Suprapubic skin (tissue), 4 donors: ENCODE data around the gene HACD2. TPM values are rescaled to one million over a fixed set of nuclear protein-coding genes. Genes with fewer than 3 reads are reported as not detected.

ENCODE experiments used
- DNase-seq, 2 donors: peaks; one replicate each; pipeline ENCODE4 v3.0.0-alpha.2; 2019; ENCODE audit warnings: low spot score in 2 of 2
- H3K27ac ChIP-seq: fragments of 200-600 bp; sonication (generic); one replicate; pipeline ENCODE4 v1.5.1; 2019
- H3K27me3 ChIP-seq: fragments of 200-600 bp; sonication (generic); one replicate; pipeline ENCODE4 v1.5.1; 2019
- H3K36me3 ChIP-seq: fragments of 200-600 bp; sonication (generic); one replicate; pipeline ENCODE4 v1.5.1; 2019
- H3K4me1 ChIP-seq: fragments of 200-600 bp; sonication (generic); one replicate; pipeline ENCODE4 v1.5.1; 2019
- H3K4me3 ChIP-seq: fragments of 200-600 bp; sonication (generic); one replicate; pipeline ENCODE4 v1.5.1; 2019; ENCODE audit warnings: mild to moderate bottlenecking
- H3K9me3 ChIP-seq: fragments of 200-600 bp; sonication (generic); one replicate; pipeline ENCODE4 v1.5.1; 2019
- CTCF ChIP-seq, 2 donors: fragments of 200-600 bp in 1 of 2; fragments of 450-650 bp in 1 of 2; sonication (generic) in 1 of 2; IDR thresholded peaks; one replicate each; pipeline ENCODE4 v1.5.1; 2016 to 2019; ENCODE audit warnings: antibody characterized with exemption in 2 of 2, mild to moderate bottlenecking in 1 of 2, moderate library complexity in 1 of 2
- EP300 ChIP-seq: sonication (generic); formaldehyde crosslinking; IDR thresholded peaks from one replicate; pipeline ENCODE4 v1.6.1; 2017; ENCODE audit warnings: antibody characterized with exemption
- POLR2A ChIP-seq, 2 donors: fragments of 450-650 bp; IDR thresholded peaks; one replicate each; pipeline ENCODE4 v1.6.1; 2017; ENCODE audit warnings: antibody characterized with exemption in 2 of 2, mild to moderate bottlenecking in 2 of 2, moderate library complexity in 2 of 2
- POLR2AphosphoS5 ChIP-seq, 3 donors: sonication (generic); formaldehyde crosslinking; IDR thresholded peaks; one replicate each; pipeline ENCODE4 v1.6.1; 2017; ENCODE audit warnings: antibody characterized with exemption in 3 of 3
- WGBS: methylation state at CpG from one replicate; pipeline ENCODE4 v1.1.5; 2018; 5-methylcytosine and 5-hydroxymethylcytosine counted together
- total RNA-seq, 4 donors: library from RNA; depleted of rRNA; stranded (reverse); fragments of >200 nt; gene quantifications; one replicate each; pipeline ENCODE4 v1.1.0, GENCODE V29; 2016

Gene HACD2
- total RNA-seq, 4 donors from 2014 or later, result 38.5 to 76.3 (median 52.6) TPM

- TF ChIP-seq POLR2A (IDR thresholded peaks at IDR 0.05), result no peak
- no peak for TF ChIP-seq CTCF (IDR thresholded peaks at IDR 0.05)
- no peak for TF ChIP-seq EP300
- no peak for TF ChIP-seq POLR2AphosphoS5 (IDR thresholded peaks at IDR 0.05)
- Histone ChIP-seq H3K4me3 (no peak overlapping the region), H3K36me3 (peaks cover 12% of the 10 kb centered on the region), H3K4me1 (no peaks in the 10 kb centered on the region), H3K9me3 (no peaks in the 10 kb centered on the region), H3K27ac (no peak overlapping the region), H3K27me3 (no peaks in the 10 kb centered on the region)
- no peak for DNase-seq
- WGBS, result 68% methylated on average over 4 of the region's 4 CpGs
Observed at GRCh38 chr3:123546133-123546755, 38.6 kb downstream of the HACD2 start.

GRCh38 chr3:123543950-123544349 lies 40.9 kb downstream of the HACD2 start:
- TF ChIP-seq CTCF (IDR thresholded peaks at IDR 0.05) (no peak), POLR2AphosphoS5 (IDR thresholded peaks at IDR 0.05) (no peak), EP300 (no peak), POLR2A (IDR thresholded peaks at IDR 0.05) (no peak)
- no peak overlapping the region for H3K4me3 ChIP-seq
- WGBS, result 81% methylated on average over 6 of the region's 6 CpGs
- H3K27ac ChIP-seq, result no peak overlapping the region
- no peaks in the 10 kb centered on the region for H3K9me3 ChIP-seq
- DNase-seq, result no peak
- no peaks in the 10 kb centered on the region for H3K27me3 ChIP-seq
- no peaks in the 10 kb centered on the region for H3K4me1 ChIP-seq
- no peaks in the 10 kb centered on the region for H3K36me3 ChIP-seq

GRCh38 chr3:123540285-123540684 lies 44.6 kb downstream of the HACD2 start:
- H3K27ac ChIP-seq, result no peak overlapping the region
- no peaks in the 10 kb centered on the region for H3K4me1 ChIP-seq
- H3K36me3 ChIP-seq, result no peaks in the 10 kb centered on the region
- DNase-seq, result no peak
- H3K4me3 ChIP-seq, result no peak overlapping the region
- 62% methylated on average over 2 of the region's 2 CpGs for WGBS
- TF ChIP-seq POLR2AphosphoS5 (IDR thresholded peaks at IDR 0.05), result no peak
- no peak for TF ChIP-seq EP300
- TF ChIP-seq CTCF (IDR thresholded peaks at IDR 0.05), result no peak
- TF ChIP-seq POLR2A (IDR thresholded peaks at IDR 0.05), result no peak
- no peaks in the 10 kb centered on the region for H3K27me3 ChIP-seq
- no peaks in the 10 kb centered on the region for H3K9me3 ChIP-seq

DNA sequence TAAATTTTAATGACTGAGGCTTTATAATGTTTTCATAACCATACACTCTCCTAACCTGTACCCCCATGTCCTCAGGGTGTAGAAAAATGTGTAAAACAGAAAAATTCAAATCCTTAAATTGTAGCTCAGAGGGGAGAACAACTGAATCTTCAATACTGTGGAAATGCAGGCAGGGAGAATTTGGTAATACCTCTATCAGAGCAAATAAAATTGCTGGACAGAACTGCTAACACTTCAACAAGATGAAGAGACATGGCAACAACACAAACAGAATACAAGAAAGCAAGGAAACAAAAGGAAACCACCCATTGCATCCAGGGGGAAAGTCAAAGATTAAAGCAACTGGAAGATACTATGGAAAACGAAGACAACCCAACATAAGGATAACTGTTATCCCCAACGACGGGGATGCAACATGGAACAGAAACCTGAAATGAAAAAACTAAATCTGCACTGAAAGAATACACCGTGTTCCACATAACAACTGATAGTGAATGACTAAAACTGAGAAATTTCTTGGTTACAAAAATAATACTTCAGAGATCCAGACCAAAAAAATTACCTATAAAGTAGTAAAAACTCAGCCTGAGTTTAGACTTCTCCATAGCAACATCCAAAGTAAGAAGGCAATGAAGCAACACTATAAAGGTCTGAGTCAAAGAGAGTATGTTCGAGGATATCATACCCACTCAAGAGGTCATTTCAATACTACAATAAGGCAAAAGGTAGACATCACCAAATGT lies 48.5 kb downstream of the HACD2 start:
- TF ChIP-seq EP300, result no peak
- no peak for DNase-seq
- 90% methylated on average over 5 of the region's 5 CpGs for WGBS
- Histone ChIP-seq H3K27ac (no peak overlapping the region), H3K4me1 (no peaks in the 10 kb centered on the region), H3K4me3 (no peak overlapping the region), H3K27me3 (no peaks in the 10 kb centered on the region), H3K9me3 (no peaks in the 10 kb centered on the region), H3K36me3 (no peaks in the 10 kb centered on the region)

DNA sequence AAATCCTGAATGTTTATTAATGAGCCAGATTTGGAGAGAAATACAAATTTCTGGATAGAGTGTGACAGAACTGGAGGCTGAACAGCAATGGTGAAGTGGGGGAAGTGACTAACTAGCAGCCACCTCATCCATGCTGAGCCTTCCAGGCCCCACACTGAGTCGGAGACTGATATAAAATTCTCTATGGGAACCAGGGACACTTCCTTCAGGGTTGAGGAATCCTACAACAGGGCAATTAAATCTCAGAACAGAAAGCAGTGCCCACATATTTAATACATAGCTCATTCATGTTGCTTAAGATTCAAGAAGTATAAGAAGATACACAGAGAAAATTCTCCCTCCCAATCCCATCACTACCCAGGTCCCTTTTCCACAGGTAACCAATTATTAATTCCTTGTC lies 49.3 kb downstream of the HACD2 start:
- DNase-seq, result no peak
- 76% methylated on average over 1 of the region's 1 CpG for WGBS
- no peak overlapping the region for H3K27ac ChIP-seq
- no peak for TF ChIP-seq CTCF (IDR thresholded peaks at IDR 0.05)
- TF ChIP-seq POLR2A (IDR thresholded peaks at IDR 0.05), result no peak
- TF ChIP-seq EP300, result no peak
- TF ChIP-seq POLR2AphosphoS5 (IDR thresholded peaks at IDR 0.05), result no peak
- H3K27me3 ChIP-seq, result no peaks in the 10 kb centered on the region
- H3K9me3 ChIP-seq, result no peaks in the 10 kb centered on the region
- no peaks in the 10 kb centered on the region for H3K4me1 ChIP-seq
- H3K4me3 ChIP-seq, result no peak overlapping the region
- no peaks in the 10 kb centered on the region for H3K36me3 ChIP-seq
